NCI-H1694 (cell line): ENCODE data around the gene CEP72.
A peak's percentile ranks its signal among the peaks of the same experiment; 100 is the strongest.
"Not testable (repeated sequence)": the region's sequence is repeated elsewhere in the genome, so short reads cannot be mapped to it uniquely, and the experiment has no call there.

Experiments used
- DNase-seq: peaks from one replicate; lab custom pipeline; 2025; lab: John Stamatoyannopoulos, UW

The CEP72 gene

DNA sequence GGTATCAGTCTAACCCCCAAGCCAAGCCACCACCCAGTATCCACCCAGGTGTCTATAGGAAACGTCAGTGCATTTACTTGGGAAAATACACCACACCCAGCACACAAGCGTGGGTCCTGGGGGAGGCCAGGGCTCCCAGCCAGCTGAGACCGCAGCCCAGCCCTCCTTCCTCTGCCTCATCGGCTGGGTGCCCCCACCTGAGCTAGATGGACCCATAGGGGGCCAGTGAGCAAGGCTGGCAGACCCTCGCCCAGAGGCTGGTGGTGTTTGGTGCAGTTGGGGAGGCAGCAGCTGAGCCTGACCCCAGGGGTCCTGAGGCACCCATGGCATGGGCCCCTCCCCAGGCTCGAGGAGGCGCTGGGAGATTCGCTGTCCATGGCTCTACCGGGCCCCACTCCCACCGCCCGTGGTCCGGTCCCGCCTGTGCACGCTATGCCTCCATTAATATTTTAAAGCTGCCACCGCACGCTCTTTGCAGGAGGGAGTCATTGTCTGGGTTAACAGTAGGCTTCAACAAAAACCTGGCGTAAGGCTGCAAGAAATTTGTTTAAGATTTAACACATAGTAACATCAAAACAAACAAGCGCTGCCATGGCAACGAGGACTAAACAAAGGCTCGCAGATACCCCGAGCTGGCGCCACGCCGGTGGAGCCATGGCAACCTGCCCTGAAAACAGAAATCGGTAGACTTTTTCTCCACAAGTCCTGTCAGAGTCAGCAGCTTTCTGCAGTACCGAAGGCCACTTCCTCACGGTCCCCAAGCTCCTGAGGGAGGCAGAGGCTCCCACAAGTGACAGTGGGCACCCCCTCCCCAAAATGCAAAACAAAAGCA is 60.4 kb downstream of the CEP72 start:
- DNase-seq, result peak; percentile 87

DNA sequence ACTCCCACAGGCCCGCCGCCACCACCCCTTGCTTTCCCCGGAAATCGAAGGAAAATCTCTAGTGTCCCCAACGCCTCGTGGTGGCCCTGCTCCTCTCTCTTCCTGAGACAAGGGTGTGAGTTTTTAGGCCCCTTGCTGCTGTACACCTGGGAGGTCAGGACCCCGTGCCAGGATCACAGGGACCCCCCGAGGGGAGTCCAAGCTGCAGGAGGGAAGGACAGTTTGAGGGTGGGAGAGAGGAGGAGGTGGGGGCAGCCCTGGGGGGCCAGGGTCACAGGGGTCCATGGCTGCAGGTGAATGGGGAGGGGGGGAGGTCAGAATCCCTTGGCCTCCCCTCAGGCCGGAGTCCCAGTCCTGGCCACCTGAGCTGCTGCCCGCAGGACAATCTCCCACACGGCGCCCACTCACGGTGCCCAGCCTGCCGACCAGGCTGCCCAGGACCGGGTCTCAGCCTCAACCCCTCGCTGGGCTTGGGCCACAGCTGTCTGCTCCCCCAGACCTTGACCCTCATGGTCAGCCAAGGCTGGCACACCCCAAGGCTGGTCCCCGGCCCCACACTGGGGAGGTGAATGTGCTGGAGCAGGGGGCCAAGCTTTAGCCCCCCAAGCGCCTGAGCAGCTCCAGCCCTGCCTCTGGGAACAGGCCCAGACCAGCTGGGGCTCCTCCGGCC is 61.2 kb downstream of the CEP72 start:
- DNase-seq, result no peak

DNA sequence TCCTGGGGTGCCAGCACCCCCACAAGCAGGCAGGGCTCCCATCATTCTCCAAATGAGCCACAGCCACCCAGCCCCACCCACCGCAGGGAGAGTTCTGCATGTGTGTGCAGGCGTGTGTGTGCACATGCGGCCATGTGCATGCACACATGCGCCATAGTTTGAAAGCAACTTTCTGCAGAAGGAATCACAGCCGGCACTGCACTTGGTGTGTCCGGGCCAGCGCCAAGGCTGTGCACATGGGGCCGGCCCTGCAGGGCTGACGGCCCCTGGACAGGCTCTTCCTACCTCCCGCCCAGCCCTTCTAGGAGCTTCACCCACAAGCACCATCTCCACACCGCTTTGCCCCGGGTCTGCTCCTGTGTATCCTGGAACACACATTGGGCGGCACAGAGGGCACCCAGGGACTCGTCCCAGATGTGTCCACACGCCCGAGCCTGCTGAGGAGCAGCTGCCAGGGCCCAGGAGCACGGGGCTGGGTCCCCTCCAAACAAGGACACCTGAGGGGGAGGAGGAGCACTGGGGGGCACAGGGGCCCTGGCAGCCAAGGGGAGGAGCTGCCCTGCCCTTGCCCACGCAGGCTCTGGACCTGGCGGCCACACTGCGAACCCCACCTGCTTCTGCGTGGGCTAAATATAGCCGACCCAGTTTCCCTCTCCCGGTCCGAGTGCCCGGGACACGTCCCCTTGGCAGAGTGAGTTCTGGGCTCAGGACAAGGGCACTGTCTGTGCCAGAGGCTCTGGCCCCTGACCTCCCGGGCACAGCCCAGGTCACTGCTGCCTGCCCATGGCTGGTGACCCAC is 61.9 kb downstream of the CEP72 start:
- DNase-seq, result no peak

DNA sequence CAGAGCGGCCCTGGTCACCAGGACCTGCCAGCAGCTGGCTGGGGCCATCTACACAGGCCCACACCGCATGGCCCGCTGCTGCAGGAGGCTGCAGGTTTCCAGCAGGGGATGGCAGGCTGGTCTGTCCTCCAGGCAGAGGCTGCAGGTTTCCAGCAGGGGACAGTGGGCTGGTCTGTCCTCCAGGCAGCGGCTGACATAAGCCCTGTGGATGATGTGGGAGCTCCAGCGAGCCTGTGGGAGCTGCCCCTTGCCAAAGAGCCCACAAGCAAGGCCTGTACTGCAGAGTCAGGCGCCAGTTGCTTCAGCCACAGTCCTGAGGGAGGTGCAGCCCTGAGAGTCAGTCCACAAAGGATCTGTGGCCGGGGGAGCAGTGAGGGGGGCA is 62.5 kb downstream of the CEP72 start:
- no peak for DNase-seq

DNA sequence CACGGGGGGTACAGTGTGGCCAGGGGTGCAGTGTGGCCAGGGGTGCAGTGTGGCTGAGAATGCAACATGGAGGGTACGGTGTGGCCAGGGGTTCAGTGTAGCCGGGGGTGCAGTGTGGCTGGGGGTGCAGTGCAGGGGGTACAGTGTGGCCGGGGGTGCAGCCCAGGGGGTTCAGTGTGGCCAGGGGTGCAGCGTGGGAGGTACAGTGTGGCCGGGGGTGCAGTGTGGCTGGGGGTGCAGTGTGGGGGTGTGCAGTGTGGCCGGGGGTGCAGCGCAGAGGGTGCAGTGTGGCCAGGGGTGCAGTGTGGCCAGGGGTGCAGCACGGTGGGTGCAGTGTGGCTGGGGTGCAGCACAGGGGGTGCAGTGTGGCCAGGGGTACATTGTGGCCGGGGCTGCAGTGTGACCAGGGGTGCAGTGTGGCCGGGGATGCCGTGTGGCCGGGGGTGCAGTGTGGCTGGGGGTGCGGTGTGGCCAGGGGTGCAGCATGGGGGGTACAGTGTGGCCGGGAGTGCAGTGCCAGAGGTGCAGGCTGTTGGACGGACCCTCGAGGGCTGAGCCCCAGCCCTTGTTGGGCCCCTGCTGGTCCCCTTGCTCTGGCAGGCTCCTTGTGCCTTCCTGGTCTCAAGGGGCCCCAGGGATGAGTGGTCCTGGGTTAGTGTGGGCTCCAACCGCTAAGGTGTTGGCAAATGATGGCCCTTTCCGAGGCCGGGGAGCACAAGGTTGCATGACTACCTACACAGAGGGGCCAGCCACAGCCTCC is 63.2 kb downstream of the CEP72 start:
- no peak for DNase-seq

DNA sequence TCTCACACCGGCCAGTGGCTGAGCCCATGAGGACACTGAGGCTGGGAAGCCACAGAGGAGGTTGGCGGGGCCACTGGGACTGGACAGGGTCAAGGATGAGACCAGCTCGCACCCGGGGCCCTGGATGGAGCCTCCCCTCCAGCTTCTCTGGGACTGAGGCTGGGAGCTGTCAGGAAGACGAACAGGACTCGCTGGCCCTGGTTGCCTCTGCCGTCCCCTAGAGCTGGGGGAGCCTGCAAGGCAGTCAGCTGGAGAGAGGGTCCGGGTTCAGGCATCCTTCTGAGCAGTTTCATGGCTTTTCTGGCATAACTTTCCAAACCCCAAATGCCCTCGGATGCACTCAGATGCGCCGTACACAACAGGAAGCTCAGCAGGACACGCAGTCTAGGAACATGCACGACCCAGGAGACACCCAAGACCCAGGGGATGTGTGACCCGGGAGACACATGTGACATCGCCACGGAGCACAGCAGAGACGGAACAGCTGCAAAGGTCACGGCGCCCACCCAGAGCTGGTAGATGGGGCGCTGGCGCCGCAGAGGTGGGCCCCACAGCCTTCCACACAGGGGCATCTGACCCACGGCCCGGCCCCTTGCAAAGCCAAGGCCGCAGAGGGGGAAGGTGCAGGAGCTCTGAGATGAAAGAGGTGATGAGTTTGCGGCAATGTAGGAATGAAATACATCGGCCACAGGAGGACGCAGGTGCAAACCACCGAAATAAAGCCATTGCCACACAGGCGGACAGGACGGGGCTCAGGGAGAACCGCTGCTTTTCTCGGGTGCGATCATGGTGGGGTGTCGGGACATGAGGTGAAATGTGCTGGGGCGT is 63.9 kb downstream of the CEP72 start:
- no peak for DNase-seq

DNA sequence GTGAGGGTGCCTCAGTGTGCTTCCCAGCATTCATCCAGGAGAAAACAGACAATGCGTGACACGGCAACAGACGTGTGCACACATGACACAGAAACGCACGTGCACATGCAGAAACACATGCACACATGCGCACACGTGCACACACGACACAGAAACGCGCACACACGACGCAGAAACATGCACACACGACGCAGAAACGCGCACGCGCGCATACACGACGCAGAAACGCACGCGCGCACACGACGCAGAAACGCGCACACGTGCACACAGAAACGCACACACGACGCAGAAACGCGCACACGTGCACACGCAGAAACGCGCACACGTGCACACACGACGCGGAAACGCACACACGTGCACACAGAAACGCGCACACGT is 64.5 kb downstream of the CEP72 start:
- DNase-seq, result no peak

DNA sequence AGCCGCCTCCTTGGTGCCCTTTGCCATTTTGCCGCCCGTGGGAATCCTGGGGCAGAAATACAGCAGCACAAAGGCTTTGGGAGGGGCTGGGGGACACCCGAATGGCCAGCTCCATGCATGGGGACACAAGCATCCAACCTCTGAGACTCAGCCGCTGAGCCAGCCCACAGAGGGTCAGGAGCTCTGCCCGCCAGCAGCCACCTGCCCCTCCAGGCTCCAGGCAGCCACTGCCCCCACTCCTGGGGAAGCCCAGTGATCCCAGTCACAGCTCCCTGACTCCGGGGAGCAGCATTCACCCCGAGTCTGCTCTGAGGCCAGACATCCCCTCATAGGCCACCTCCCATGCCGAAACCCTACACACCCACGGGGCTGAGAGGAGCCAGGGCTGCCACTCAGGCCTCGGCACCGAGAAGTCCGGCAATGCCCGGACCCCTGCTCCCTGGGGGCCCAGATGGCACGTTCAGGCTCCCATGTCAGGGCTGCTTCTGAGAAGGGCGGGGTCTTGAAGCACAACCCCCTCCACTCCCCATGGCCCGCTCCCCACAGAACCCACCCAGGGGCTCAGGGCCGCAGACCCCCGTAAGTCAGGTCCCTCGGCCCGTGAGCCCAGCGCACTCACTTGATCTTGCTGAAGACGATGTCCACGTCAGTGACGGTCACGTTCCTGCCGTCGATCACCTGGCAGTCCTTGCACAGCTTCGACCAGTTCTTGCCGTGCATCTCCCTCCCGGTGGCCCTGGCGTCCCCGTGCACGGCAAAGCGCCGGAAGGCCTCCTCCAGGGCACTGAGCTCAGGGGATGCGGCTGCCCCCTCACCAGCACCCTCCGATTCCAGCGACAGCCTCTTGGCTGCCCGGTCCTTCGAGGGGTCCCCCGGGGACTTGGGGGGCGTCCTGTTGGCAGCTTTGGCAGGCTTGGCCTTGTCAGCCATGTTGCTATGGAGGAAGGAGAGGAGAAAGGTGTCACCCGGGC is 65.3 kb downstream of the CEP72 start:
- no peak for DNase-seq

DNA sequence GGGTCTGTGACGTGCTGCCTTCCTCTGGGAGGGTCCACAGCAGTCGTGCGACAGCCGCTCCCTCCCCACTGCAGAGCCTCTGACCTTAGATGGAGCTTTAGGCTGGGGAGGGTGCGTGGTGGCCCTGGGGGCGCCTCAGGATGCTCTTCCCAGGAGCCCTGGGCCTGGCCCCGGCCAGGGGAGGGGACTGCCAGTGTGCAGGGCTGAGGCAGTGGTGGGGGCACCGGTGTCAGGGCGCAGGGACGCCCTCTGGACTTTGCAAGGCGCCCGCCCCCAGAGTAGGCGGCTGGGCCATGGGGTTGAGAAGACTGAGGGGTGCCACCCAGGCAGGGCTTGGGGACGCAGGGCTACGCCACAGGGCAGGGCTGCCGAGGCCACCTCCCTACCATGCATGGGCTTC is 66.4 kb downstream of the CEP72 start:
- not testable (repeated sequence) for DNase-seq

DNA sequence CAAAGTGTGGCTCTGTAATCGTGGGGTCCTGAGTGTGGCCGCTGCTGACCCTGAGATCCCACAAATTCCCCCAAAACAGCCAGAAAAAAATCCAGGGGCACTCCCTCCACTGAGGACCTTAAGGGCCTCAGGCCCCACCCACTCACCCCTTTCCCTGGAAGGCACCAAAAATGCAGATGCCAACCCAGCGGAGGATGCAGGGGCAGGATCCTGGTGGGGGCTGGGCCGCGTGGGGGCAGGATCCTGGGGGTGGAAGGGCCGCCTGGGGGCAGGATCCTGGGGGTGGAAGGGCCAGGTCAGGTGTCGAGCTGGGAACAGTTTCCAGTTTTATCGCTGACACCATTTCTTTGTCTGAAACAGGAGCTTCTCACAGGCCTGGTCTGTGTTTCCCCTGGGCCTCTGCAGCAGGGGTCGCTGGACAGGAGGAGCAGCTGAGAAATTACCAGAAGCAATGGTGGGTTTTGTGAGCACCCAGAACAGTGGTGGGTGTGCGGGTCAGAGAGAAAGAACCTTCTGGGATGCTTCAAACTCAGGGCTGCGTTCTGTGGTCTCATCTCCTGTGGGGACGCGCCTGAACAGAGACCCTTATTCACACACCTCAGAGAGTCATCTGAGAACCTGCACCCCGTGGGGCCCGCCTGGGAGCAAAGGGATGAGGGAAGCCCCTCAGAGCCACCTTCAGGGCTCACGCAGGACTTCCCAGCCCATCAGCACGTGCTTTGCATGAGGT is 67.2 kb downstream of the CEP72 start:
- not testable (repeated sequence) for DNase-seq

DNA sequence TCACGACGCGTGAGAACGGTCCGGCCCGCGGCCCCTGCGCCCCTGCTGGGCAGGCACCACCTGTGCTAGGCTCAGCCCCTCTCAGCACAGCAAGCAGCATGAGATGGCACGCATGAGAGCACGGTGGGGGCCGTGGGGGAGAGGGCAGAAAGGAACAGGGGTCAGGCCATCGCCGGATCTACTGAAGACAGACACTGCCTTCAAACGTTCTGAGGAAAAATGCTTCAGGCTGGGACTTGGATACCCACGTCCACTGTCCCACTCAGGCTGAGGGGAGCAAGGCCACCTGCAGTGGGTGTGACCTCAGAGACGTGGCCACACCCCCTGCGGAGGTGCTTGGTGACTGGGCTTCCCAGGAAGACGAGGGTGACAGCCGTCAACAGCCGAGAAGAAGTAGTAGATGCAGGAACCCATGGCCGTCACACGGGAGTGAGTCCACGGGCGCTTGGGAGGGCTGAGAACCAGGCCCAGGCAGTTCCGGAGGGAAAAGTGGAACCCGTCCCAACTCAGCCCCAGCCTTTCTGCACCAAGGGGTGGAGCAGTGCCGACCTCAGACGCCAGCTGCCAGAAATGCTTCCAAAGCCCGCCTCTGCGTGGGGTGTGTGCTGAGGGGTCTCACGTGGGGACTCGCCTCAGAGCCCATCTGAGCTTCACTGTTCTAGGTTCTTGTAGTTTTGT is 68.1 kb downstream of the CEP72 start:
- DNase-seq, result not testable (repeated sequence)

DNA sequence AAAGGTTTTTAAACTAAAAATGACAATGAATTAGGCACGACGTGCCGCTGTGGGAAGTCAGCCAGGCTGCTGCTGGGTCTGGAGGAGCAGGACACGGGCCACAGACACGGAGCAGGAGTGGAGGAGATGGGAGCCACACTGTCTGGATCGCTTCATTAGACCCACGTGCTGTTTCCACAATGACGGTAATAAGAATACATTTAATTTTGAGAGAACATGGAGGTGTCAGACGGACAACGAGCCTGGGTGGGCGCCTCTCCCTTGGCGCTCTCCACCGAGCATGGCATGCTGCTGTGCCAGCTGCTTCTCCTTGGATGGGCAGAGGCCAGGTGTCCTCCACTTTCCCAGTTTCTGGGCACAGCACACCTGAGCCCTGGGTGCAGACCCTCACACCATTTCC is 68.7 kb downstream of the CEP72 start:
- not testable (repeated sequence) for DNase-seq

DNA sequence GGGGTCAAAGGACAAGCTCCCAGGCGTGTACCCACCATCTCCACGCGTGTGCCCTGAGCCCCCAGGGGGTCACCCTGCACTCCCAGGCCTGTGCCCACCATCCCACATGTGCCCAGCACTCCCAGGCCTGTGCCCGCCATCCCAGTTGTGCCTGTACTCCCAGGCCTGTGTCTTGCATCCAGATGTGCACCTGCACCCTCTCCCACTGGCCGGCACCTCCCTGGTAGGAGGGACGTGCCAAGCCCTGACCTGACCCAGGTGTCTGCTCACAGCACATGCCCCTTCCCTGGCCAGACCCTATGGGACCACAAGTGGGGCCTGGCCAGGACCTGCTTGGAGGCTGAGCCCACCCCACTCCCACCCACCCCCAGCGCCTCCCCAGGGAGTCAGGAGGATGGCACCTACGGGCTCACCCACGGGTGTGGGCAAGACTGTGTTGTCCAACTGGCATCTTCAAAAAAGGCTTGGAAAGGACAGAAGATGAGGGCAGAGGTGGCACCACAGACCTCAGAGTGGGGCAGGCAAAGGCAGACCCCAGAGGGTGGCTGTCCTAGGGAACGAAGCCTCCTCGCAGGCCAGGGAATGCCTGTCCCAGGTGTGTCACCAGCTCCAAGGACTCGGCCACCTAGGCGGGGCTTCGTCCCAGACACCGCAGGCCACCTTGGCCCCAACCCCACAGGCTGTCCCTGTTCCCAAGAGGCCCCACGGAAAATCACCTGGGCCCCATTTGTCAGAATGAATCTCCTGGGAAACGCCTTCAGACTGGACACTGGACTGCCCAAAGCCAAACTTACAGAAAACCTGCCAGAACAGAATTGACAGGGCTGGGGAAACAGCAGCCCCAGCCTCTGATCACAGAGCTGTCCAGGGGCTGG is 69.4 kb downstream of the CEP72 start:
- not testable (repeated sequence) for DNase-seq

DNA sequence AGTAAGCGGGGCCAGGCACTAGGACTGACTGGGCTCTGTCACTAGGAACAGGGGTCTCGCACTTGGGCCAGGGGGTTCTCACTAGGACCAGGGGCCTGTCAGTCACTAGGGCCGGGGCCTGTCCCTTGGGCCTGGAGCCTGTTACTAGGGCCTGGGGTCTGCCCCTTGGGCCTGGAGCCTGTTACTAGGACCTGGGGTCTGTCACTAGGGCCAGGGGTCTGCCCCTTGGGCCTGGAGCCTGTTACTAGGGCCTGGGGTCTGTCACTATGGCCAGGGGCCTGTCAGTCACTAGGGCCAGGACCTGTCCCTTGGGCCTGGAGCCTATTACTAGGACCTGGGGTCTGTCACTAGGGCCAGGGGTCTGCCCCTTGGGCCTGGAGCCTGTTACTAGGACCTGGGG is 70.1 kb downstream of the CEP72 start:
- DNase-seq, result not testable (repeated sequence)

DNA sequence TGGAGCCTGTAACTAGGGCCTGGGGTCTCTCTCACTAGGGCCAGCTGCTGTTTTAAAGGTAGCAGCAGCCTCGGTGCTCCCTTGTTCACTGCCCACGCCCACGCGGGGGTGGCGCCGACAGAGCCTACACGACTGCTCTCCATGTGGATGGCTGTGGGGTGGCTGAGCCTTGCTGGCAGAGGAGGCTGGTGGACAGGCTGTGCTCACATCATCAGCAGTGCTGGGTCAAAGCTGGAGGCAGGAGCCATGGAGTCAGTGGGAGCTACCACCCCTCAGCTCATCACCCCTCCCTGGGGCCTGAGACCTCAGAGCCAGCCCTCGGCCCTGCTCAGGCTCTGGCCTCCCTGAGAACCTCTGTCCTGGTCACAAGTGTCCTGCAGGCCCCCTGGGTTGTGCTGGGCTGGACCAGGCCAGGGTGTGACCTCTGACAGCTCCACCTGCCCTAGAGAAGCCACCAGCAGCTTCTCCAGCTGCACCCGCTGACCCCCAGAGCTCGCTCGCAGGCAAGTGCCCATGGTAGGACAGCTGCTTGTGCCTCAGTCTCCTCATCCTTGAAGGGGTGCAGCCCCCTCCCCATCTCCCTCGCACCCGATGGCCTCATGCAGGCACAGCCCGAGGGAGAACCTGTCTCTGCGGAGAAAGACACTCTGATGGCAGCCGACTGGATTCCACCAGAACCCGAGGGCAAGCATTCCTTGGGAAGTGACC is 70.7 kb downstream of the CEP72 start:
- DNase-seq, result not testable (repeated sequence)

DNA sequence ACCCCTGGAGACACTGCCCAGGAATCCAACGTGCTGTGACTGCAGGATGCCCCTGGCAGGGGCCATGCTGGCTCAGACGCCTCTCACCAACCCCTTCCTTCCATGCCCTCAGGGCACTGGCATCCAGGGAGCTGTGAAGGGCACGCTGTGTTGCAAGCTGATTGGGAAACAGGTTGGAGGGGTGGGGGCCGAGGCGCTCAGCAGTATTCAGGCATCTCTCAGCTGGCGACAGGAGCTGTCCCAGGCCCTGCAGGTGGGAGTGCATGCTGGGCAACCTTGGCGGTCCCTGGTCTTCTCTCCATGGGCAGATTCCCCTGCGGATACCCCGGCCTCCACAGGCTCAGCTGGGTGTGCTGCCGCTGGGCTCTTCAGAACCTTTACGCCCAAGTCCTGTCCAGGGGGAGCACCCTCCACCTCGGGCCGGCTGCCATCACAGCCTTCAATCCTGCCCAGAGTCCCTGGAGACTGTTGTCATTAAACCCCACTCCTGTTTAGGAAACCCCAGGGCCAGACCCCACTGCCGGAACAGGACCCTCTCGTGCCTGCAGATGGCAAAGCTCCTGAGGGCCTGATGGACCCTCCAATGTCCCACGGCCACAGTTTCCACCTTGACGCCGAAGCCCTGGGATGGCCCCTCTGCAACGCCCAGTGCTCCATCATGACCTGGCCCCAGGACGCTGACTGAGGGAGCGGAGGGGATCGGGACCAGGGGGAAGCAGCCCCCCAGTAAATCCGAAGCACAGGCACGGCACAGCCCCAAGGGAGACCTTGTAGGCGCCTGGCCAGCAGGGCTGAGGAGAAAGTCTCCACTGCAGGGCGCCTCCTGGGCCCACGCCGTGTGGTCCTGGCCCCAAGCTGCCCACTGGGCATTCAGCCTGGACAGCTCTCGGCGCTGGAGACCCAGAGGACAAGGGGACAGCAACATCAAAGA is 71.7 kb downstream of the CEP72 start:
- DNase-seq, result no peak
